HG03457 (cell line): ENCODE results near the gene UBE2O.

ENCODE experiments used
- ATAC-seq: cut with Tn5 transposase; IDR thresholded peaks from one replicate; pipeline ENCODE4 v1.9.1; 2021; ENCODE audit warnings: moderate number of reproducible peaks; ENCODE audit not compliant: unreplicated experiment

UBE2O gene

DNA sequence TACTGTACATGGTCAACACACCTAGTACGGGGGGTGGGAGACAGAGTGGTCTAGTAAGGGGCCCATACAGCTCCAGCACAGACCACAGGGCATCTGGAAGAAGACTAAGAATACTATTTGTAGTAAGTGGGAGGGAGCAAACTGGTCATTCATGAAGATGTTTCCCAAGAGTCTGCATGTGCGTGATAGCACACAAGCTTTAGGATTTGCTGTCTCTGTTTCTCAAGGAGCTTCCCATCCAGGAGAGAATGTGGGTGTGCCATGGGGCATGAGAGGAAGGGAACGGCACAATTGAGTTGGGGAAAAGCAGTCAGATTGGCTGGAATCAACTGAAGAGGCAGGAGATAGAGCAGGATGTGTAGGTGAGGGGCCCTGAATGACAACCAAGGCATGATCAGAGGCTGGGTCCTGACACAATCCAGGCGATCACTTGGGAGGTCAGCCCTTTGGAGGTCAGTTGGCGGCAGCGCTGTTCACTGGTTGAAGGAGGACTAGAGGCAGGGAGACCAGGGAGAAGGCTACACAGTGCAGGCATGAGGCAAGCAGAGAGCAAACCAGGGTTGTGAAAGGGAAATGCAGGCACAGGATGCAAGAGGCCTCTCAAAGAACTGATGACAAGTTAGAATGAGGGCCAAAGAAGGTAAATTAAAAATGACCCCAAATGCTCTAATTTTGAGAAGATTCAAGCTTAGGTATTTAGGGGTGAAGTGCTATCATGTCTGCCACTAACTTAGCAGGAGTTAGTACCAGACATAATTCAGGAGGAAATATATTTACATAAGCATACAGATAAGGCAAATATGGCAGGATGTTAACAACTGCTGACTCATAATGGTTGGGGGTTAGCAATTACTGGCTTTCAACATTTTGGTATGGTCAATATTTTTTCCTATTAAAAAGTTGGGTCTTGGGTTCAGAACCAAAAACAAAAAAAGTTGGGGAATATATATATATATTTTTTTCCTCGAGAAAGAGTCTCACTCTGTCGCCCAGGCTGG is 10.3 kb downstream of the UBE2O start:
- ATAC-seq = no peak

DNA sequence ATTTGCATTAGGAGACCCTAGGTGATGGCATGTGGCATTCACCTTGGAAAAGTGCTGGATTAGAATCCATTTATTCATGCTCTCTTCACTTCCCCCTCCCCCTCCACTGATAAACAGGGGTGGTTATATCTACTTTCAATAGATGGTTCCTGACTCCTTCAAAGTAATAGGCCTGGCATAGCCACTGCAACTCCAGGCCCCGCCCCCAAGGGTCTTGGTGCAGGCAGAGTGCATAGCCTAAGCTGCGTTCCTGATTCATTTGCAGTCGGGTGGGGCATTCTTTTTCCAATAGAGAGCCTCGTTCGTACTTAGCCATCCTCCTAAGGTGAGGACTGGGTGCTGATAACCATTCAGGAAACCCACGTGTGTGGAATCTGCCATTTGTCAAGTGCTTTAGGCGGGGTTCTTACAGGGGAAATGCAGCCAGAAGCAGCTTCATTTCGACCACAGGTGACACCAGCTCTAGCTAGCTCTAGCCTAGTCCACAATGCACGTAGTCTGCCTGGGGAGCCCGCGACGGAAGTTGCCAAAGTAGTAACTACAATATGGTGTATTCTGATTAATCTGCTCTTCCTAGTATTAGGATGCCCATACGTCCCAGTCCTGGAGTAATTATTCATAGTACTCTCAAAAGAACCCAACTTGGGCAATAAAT is 11.1 kb downstream of the UBE2O start:
- no peak for ATAC-seq

DNA sequence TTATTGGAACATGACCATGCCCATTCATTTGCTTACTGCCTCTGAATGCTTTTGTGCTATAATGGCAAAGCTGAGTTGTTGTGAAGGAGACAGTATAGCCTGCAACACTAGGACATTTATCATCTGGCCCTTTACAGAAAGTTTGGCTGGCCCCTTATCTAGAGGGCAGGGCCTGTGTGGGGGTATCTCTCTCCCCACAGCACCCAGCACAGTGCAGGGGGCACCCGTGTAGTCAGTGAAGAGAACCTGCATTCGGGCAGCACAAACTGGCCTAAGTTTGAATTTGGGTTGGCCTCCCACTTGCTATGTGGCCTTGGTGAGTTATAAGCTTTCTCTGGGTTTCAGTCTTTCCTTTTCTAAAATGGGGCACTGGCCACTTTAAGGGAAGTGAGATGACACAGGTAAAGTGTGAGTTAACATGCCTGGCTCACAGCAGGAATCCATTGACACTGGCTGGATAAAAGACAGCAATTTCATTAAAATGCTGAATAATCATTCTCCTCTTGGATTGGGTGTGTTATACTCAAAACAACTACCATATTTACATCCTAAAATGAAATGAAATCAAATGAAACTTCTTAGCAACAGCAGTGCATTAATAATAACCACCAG is 12.1 kb downstream of the UBE2O start:
- no peak for ATAC-seq

DNA sequence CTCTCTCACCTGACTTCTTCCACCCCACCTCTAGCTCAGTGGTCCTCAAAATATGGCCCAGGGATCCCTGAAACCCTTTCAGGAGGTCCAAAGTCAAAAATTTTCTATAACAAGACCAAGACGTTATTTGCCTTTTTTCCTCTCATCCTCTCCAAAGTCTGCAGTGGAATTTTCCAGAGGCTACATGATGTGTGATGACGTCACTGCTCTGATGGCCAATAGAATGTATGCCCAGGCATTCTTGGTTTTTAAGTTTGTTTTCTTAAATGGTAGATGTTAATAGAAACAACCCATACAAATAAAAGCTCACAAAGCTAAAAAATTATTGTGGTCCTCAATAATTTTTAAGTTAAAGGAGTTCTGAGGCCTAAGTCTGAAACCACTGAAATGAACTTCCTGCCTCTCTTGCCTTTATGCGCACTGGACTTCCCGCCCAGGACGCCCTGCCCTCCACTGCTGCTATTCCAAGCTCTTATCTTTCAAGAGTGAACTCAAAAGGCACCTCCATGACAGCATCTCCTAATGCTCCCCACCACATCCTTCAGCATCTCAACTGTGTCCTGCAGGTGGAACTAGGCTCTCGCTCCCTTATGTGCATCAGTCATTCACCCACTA is 13.5 kb downstream of the UBE2O start:
- ATAC-seq = no peak

DNA sequence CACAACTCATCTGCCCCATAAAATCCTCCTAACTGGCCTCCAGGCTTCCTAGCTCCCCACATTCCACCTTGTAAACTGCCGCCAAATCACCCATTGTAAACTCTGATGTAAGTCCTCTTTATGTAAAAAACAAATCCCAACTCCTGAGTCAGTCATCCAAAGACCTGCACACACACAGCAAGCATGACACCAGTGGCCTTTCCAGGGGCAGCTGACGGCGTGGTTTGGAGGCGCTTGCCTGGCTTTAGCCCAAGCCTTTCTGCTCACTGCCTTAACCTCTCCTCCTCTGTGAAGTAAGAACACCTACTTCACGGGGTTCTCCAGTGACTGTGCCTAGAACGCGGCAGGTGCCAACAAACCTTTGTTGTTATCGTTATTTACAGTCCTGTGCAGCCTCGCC is 14.0 kb downstream of the UBE2O start:
- ATAC-seq = no peak

DNA sequence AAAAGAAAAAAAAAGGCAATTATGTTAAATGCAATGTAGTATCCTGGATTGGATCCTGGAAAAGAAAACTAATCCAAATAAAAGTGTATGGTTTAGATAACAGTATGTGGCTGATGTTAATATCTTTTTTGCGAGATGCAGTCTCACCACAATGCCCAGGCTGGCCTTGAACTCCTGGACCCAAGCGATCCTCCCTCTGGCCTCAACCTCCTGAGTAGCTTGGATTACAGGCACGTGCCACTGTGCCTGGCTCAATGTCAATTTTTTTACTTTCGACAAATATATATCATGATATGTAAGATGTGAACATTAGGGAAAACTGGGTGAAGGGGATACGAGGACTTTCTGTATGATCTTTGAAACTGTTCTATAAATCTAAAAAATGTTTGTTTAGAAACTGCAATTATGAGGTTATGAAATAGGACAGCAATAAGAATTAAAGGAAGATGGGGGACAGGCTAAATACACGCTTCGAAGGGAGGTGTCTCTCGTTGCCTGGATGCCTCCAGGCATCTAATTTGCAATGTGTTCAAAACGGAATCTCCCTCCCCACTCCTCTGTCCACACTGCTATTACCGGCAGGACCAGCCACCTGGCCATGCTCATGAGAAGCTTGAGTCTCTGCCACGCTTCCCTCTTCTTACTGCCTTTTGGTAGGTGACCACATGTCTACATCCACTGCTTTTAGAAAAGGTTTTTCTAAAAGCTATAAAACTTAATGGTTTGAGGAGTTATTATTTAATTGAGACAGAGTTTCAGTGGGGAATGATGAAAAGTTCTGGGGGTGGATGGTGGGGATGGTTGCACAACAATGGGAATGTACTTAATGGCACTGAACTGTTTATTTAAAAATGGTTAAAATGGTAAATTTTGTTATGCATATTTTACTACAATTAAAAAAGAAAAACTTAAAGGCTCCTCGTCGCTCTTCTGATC is 15.2 kb downstream of the UBE2O start:
- ATAC-seq = no peak

DNA sequence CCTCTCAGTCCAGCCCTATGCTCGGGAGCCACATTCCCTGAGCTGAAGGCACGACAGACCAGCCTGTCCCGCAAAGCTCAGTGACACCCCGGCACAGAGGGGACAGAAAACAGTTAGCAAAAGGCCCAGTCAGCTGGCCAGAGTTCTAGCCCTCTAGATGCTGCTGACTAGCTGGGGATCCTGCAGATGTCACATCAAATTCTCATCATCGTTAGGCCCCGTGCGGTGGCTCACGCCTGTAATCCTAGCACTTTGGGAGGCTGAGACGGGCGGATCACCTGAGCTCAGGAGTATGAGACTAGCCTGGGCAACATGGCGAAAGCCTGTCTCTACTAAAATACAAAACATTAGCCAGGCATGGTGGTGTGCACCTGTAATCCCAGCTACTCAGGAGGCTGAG is 17.2 kb downstream of the UBE2O start:
- no peak for ATAC-seq

DNA sequence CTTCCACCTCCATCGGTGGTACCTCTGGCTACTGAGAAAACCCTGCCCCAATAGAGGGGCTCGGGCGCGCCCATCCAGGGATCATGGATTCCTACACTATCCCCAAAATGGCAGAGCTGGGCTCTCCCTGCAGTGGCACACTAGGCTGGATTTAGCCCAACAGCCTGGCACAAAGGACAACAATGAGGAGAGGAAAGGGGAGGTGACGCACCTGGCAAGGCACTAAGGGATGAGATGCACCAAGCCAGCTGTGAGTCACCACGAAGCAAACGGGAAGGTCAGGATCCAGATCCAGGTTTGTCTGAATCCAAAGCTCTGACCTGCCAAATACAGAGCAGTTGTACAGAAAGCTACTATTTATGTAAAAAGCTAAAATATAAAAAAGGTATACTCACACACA is 18.1 kb downstream of the UBE2O start:
- ATAC-seq = no peak

DNA sequence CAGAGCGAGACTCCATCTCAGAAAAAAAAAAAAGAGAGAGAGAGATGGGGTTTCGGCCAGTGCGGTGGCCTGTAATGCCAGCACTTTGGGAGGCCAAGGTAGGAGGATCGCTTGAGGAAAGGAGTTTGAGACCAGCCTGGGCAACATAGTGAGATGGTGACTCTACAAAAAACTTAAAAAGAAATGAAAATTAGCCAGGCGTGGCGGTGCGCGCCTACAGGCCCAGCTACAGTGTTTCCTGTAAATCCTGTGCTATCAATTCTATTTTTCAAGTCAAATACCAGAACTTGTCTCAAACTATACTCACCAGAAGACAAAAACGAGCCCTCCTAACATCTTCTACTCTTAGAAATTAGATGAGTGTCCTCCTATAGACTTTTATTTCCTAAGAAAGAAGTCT is 19.3 kb downstream of the UBE2O start:
- ATAC-seq = no peak

DNA sequence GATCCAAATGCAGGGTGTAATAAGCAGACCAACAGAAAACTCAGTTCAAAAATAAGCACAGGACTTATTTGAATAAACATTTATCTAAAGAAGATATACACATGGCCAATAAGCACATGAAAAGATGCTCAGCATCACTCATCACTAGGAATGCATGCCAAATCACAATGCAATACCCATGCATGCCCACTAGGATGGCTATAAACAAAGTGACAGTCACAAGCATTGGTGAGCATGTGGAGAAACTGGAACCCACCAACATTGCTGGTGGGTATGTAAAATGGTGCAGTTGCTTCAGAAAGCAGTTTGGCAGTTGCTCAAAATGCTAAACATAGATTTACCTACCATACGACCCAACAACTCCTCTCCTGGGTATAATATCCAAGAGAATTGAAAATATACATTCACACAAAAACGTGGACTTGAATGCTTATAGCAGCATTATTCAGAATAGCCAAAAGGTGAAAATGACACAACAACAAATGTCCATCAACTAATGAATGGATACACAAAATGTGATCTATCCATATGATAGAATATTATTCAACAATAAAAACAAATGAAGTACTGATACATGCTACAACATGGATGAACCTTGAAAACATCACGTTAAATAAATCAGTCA is 20.1 kb downstream of the UBE2O start:
- no peak for ATAC-seq

DNA sequence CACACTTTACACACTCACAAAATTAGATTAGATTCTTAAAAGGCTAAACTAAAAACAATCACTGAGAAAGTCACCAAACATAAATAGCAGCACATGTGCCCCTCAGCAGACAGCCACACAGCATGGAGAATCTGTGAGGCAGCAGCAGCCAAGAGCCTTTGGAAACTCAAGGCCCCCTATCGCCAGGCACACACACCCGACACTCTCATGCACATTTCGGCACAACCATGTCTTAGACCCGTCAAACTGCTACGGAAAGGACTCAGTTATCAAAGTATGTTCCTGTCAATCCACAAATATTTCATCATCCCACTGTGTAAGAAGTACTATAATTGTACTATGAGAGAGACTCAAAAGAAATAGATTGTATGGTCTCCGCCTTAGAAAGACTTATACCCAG is 20.9 kb downstream of the UBE2O start:
- no peak for ATAC-seq

DNA sequence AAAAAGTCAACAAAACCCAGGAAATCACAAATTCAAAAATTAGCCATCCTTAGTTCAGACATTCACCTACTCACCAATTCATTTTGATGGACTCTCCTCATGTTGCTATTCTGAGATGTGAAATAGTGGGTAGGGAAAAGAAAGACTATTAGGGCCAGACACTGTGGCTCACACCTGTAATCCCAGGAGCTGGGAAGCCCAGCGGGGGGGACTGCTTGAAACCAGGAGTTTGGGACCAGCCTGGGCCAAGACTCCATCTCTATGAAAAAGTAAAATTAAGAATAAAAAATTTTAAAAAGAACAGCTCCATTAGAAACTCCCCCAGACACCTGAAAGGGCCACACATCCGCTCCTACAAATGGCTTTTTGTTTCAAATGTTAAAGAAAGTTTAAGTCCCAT is 21.4 kb downstream of the UBE2O start:
- ATAC-seq = no peak

DNA sequence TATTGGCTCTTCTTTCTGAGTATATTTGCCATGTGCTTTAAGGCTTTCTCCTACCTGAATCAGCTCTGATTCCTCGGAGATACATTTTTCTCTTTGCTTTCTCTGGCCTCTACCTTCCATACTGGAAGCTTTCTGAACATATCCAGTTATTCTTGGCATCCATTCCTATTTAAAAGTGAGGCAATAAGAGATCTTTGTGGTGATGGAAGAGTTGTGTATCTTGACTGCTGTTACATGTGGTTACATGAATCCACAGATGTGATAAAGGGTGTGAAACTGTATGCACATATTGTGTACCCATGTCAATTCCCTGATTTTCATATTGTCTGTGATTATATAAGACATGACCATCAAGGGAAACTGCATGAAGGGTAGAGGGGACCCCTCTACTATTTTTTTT is 24.4 kb downstream of the UBE2O start:
- no peak for ATAC-seq

DNA sequence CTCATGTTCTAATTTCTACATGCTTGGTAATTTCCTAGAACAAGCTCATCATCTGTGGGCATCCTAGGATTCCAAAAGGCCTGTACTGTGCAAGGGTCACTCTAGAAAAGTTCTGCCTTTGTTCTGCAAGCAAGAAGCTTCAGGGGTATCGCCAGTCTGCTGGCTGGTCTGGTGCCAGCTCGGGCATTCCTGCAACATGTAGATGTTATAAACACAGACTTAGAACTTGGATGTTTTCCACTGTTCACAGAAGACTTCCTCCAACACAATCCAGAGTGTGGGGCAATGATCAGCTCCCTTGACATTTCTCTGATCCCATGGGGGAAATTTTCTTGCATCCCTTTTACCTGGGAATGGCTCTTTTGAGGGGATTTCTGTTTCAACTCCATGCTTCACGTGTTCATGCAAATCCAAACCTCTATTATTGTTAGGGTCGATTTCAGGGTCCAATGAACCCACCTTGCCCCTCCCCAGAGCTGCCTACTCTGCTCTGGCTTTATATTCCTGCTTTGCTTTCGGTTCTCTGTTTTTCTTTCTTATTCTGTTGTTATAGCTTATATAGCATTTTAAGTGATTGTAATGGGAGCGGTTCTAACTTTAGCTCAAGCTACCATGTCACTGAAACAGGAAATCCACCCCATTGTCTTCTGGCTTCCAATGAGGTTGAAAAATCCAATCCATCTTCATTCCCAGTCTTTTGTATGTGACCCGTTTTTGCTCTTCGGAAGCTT is 25.3 kb downstream of the UBE2O start:
- no peak for ATAC-seq

DNA sequence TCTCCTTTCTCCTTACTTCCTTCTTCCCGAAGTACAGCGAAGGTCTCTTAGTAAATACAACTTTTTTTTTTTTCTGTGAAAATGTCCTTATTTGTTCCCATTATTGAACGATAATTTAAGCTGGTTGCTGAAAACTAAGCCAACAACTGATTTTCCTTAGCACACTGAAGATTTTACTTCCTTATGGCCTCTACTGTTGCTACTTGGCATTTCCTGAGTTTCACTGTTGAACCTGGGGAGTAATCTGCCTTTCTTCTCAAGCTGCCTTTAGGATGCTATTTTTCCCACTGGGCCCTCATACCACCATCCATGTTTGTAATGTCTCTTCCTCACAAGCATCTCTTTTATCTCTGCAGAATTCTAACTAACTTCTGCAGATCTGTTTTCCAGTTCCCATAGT is 26.1 kb downstream of the UBE2O start:
- ATAC-seq = no peak

DNA sequence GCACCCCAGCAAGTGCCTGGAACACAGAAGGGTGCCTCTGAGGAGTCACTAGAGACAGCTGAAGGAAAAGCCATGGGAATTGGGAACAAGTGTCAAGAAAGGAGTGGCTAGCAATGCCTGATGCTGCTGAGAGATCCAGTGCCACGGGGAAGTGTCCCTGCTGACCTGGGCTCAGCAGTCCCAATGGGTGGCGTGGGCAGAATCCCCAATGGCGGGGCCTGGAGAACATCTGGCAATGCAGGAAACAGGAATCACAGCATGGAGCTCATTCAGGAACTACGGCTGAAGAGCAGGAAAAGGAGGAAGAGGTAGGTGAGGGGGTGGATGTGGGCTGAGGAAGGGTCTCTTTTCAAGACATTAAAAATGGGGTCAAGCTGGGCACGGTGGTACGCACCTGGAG is 30.1 kb downstream of the UBE2O start:
- no peak for ATAC-seq

DNA sequence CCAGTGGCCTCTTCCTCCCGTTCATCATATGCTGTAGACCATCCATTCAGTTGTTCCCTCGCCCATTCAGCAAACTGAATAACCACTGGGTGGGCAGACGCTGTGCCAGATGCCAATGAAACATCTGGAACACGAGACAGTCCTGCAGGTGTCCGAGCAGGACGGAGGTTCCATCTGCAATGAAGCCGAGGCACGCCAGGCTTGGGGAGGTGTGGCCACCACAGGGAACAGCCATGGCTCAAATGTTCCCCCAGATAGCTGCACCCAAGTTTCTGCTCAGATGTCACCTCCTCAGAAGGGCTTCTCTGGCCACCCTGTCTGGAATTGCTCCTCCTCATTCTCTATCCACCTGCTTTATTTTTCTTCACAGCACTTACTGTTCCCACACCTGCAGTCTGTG is 30.5 kb downstream of the UBE2O start:
- ATAC-seq = no peak

DNA sequence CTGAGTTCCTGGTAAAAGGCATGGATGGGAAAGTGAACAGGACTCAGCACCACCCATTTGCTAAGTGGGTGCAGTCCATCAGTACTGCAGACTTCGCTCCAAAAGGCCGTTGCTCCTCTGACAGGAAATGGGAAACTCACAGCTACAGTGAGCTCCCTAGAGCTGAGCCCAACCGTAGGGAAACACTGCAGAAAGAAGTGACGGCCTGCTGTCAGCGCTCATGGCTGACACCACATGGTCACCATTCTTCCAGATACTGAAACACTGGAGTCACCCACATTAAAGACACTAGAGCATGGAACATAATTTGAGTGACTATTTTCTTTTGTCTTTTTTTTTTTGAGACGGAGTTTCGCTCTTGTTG is 31.9 kb downstream of the UBE2O start:
- ATAC-seq = no peak

DNA sequence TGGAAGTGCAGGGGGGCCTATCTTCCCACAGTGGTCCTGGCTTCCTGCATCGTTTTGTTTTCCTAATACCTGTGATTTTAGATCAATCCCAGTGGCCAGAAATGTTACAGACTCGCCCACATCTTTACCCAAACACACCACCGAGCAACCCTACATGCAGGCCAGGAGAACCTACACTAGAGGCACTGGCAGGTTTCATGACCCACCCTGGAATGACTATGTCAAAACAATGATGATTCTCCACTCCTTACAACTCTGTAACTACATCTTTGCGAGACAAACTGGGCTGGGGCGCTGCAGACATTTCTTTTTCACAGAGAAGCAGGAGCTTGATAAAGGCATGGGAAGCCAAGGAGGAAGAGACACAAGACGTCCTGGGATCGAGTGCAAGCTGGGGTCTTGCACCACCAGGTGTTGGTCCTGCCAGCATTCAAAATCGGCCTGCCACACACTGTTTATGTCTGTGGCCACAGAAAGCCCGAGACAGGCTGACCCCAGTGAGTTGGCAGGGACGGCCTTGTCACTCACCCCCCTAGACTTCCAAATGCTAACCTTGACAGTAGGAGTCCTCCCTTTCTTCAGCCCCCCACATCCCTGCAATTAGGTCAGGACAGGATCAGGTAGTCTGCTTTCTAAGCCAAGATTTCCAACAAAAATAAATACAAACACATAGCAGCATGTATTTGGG is 32.5 kb downstream of the UBE2O start:
- no peak for ATAC-seq
